Activated B cell treated with CpG ODN at 0.5 μM for 24 hours (primary cell): ENCODE measurements around the gene GRID2. TPM values are rescaled to one million over a fixed set of nuclear protein-coding genes. Genes with fewer than 3 reads are reported as not detected.

Experiments used
- ATAC-seq: fragments of 200-7000 bp; cut with Tn5 transposase; one replicate; pipeline ENCODE4 v1.10.0; 2021; ENCODE audit warnings: low read depth, mild to moderate bottlenecking, moderate library complexity
- CTCF ChIA-PET: fragments of 350-600 bp; sonication (Branson Sonifier 250); formaldehyde crosslinking; loops from one replicate; lab custom pipeline; 2021; ENCODE audit warnings: antibody characterized with exemption; lab: Charles Lee
- POLR2A ChIA-PET: fragments of 350-600 bp; sonication (Branson Sonifier 250); formaldehyde crosslinking; loops from one replicate; lab custom pipeline; 2021; ENCODE audit warnings: antibody characterized with exemption; lab: Charles Lee
- DNase-seq: peaks from one replicate; pipeline ENCODE4 v3.0.0; 2022
- H3K27ac Mint-ChIP-seq: one replicate; pipeline ENCODE4 v1.8.0; 2020; ENCODE audit warnings: mixed read lengths
- H3K27me3 Mint-ChIP-seq: one replicate; pipeline ENCODE4 v1.8.0; 2021; ENCODE audit warnings: mixed read lengths
- H3K36me3 Mint-ChIP-seq: one replicate; pipeline ENCODE4 v1.8.0; 2021; ENCODE audit warnings: low read depth, mixed read lengths
- H3K4me1 Mint-ChIP-seq: one replicate; pipeline ENCODE4 v1.8.0; 2021; ENCODE audit warnings: mixed read lengths
- H3K4me3 Mint-ChIP-seq: one replicate; pipeline ENCODE4 v1.8.0; 2020; ENCODE audit warnings: mild to moderate bottlenecking, mixed read lengths
- H3K9me3 Mint-ChIP-seq: one replicate; pipeline ENCODE4 v1.8.0; 2020; ENCODE audit warnings: mixed read lengths
- intact Hi-C: fragments of 100-400 bp; cut with micrococcal nuclease; formaldehyde crosslinking; loops from one replicate; pipeline ENCODE4 v1.15.1; 2024
- total RNA-seq: library from RNA; stranded (reverse); gene quantifications from 2 replicates; pipeline ENCODE4 v1.2.3, GENCODE V29; 2022
- TF ChIP-seq, protein P1 (sequence below): fragments of 200-600 bp; IDR thresholded peaks from one replicate; pipeline ENCODE4 v1.8.0; 2022; ENCODE audit warnings: antibody characterized with exemption, mild to moderate bottlenecking

GRID2 gene
- total RNA-seq, 1 donor from 2014 or later: not detected

DNA sequence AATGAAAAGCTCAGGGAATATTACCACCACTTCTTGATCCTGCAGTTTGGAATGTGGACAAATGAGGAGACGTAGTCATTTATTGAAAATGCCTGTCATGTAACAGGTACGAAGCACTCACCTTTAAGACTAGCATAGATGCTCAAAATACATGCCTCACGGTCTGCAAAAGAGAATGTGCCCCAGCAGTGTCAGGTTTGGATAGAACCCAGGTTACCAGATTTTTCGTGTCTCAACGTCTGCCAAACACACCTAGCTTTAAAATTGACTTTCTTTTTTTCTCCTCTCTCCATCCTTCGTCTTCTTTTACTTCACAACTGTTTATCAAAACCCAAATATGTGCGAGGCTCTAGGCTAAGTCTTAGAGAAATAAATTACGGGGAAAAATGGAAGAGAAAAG, 918.0 kb downstream of the GRID2 start:
- ATAC-seq: no peak
- no peak for DNase-seq
- ChIA-PET POLR2A (no interaction called here), CTCF (no interaction called here)
- H3K4me3 Mint-ChIP-seq: no peak overlapping the region
- no peak overlapping the region for H3K27ac Mint-ChIP-seq
- peaks cover 5% of the 10 kb centered on the region for H3K9me3 Mint-ChIP-seq
- H3K27me3 Mint-ChIP-seq: no peaks in the 10 kb centered on the region
- H3K36me3 Mint-ChIP-seq: no peaks in the 10 kb centered on the region
- TF ChIP-seq, protein P1, sequence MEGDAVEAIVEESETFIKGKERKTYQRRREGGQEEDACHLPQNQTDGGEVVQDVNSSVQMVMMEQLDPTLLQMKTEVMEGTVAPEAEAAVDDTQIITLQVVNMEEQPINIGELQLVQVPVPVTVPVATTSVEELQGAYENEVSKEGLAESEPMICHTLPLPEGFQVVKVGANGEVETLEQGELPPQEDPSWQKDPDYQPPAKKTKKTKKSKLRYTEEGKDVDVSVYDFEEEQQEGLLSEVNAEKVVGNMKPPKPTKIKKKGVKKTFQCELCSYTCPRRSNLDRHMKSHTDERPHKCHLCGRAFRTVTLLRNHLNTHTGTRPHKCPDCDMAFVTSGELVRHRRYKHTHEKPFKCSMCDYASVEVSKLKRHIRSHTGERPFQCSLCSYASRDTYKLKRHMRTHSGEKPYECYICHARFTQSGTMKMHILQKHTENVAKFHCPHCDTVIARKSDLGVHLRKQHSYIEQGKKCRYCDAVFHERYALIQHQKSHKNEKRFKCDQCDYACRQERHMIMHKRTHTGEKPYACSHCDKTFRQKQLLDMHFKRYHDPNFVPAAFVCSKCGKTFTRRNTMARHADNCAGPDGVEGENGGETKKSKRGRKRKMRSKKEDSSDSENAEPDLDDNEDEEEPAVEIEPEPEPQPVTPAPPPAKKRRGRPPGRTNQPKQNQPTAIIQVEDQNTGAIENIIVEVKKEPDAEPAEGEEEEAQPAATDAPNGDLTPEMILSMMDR: no peak
- intact Hi-C loops: no loop called here
- H3K4me1 Mint-ChIP-seq: no peaks in the 10 kb centered on the region

DNA sequence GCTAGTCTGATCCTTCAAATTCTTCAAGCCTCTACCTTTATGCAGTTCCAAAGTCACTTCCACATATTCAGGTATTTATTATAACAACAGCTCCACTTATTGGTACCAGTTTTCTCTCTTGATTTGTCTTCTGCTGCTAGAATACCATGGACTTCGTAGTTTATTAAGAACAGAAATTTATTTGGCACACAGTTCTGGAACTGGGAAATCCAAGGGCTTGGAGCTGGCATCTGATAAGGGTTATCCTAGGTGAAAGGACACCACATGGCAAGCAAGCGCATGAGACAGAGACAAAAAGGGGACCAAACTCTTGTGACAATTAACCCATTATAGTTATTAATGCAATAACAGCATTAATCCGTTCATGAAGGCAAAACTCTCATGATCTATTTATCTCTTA, 924.3 kb downstream of the GRID2 start:
- no peak for DNase-seq
- intact Hi-C loops: no loop called here
- H3K27me3 Mint-ChIP-seq: no peaks in the 10 kb centered on the region
- no peak overlapping the region for H3K4me3 Mint-ChIP-seq
- ChIA-PET CTCF (no interaction called here), POLR2A (no interaction called here)
- TF ChIP-seq, protein P1: no peak
- H3K36me3 Mint-ChIP-seq: no peaks in the 10 kb centered on the region
- no peak for ATAC-seq
- no peak overlapping the region for H3K27ac Mint-ChIP-seq
- H3K4me1 Mint-ChIP-seq: no peaks in the 10 kb centered on the region
- H3K9me3 Mint-ChIP-seq: peaks cover 5% of the 10 kb centered on the region

DNA sequence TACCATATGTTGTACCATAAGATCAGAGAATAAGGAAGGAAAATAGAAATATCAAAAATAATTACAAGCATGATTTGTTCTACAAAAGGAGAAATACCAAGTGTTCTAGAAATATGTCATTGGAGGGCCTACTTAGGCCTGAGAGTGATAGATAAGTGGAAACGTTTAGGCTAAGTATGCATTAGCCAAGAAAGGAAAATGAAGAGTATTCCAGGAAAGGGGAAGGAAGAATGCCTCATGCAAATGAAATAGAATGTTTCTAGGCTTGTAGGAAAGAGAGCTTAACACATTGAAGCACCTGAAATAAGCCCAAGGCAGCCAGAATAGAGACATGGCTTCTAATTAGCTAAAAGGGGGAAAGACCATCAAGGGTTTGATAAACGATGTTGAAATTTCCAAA, 929.1 kb downstream of the GRID2 start:
- no peak overlapping the region for H3K27ac Mint-ChIP-seq
- H3K4me1 Mint-ChIP-seq: no peaks in the 10 kb centered on the region
- ChIA-PET CTCF (no interaction called here), POLR2A (no interaction called here)
- peaks cover 2% of the 10 kb centered on the region for H3K9me3 Mint-ChIP-seq
- intact Hi-C loops: no loop called here
- ATAC-seq (no peak), DNase-seq (no peak)
- no peak overlapping the region for H3K4me3 Mint-ChIP-seq
- no peaks in the 10 kb centered on the region for H3K36me3 Mint-ChIP-seq
- TF ChIP-seq, protein P1: no peak
- H3K27me3 Mint-ChIP-seq: no peaks in the 10 kb centered on the region

DNA sequence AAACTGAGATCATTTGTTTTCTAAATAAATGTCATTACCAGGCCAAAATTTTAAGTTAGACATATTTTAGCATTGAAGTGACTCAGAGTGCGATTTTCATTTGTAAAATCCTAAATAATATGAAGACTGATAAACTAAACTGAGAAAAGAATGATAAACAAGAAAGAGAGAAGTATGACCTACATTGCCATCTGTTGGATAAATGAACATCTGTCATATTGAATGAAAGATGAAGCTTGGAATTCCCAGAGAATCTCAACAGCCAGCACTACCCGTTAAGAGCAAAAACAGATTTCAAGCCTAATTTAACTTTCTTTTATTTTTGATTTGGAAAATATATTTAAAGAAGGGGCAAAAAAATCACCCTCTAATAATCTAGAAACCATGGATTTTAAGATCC, 933.8 kb downstream of the GRID2 start:
- TF ChIP-seq, protein P1: no peak
- intact Hi-C loops: no loop called here
- H3K27me3 Mint-ChIP-seq: no peaks in the 10 kb centered on the region
- H3K4me1 Mint-ChIP-seq: no peaks in the 10 kb centered on the region
- CTCF ChIA-PET: no interaction called here
- no peak overlapping the region for H3K4me3 Mint-ChIP-seq
- ATAC-seq: no peak
- no peak overlapping the region for H3K27ac Mint-ChIP-seq
- POLR2A ChIA-PET: no interaction called here
- H3K9me3 Mint-ChIP-seq: peaks cover 7% of the 10 kb centered on the region
- H3K36me3 Mint-ChIP-seq: no peaks in the 10 kb centered on the region
- no peak for DNase-seq

DNA sequence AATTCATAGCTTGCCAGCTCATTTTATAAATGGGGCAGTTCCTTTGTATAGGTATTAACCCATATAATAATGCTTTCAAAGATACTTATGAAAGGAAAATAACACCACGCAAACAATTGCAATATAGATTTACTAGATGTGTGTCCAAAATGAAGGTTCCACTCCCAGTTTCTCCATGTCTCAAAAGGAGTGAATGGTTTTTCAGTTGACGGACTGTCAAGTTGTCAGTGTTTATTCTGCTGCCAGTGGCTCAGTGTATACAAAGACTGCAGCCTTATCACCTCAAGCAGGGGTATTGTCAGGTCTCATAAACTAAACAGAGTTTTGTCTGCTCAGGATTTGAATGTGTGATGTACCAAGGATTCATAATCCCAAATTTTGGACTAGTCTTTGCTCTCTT, 939.5 kb downstream of the GRID2 start:
- no peak overlapping the region for H3K4me3 Mint-ChIP-seq
- POLR2A ChIA-PET: no interaction called here
- CTCF ChIA-PET: no interaction called here
- DNase-seq (no peak), ATAC-seq (no peak)
- no peaks in the 10 kb centered on the region for H3K4me1 Mint-ChIP-seq
- no peaks in the 10 kb centered on the region for H3K36me3 Mint-ChIP-seq
- no peak overlapping the region for H3K27ac Mint-ChIP-seq
- no peaks in the 10 kb centered on the region for H3K27me3 Mint-ChIP-seq
- peaks cover 7% of the 10 kb centered on the region for H3K9me3 Mint-ChIP-seq
- TF ChIP-seq, protein P1: no peak
- intact Hi-C loops: no loop called here
